H9 (cell line): Measurements from ENCODE around the gene ARPC2. TPM values are rescaled to one million over a fixed set of nuclear protein-coding genes. Genes with fewer than 3 reads are reported as not detected.

Source experiments
- DNase-seq: peaks from one replicate; pipeline ENCODE4 v3.0.0-alpha.2; 2017
- H2AFZ ChIP-seq: one replicate; pipeline ENCODE4 v1.6.1; 2013; ENCODE audit warnings: mild to moderate bottlenecking, low read length, control low read depth, moderate library complexity
- H2AK5ac ChIP-seq: 2 replicates; pipeline ENCODE4 v1.6.1; 2013; ENCODE audit warnings: low read length, control low read depth, mixed read lengths; ENCODE audit not compliant: insufficient read length
- H2BK120ac ChIP-seq: one replicate; pipeline ENCODE4 v1.6.1; 2013; ENCODE audit warnings: low read depth, mild to moderate bottlenecking, low read length, control low read depth, inconsistent platforms; ENCODE audit not compliant: poor library complexity, severe bottlenecking
- H2BK12ac ChIP-seq: 2 replicates; pipeline ENCODE4 v1.6.1; 2013; ENCODE audit warnings: low read length, control low read depth, mixed read lengths, low read depth; ENCODE audit not compliant: insufficient read length
- H2BK15ac ChIP-seq: 2 replicates; pipeline ENCODE4 v1.6.1; 2013; ENCODE audit warnings: low read depth, low read length, control low read depth
- H2BK20ac ChIP-seq: one replicate; pipeline ENCODE4 v1.6.1; 2013; ENCODE audit warnings: low read depth, mild to moderate bottlenecking, low read length, control low read depth, inconsistent platforms; ENCODE audit not compliant: poor library complexity, severe bottlenecking
- H2BK5ac ChIP-seq: 2 replicates; pipeline ENCODE4 v1.6.1; 2013; ENCODE audit warnings: low read length, control low read depth, mixed read lengths; ENCODE audit not compliant: insufficient read length
- H3K14ac ChIP-seq: 2 replicates; pipeline ENCODE4 v1.6.1; 2013; ENCODE audit warnings: low read length, control low read depth; ENCODE audit not compliant: insufficient read depth
- H3K18ac ChIP-seq: 2 replicates; pipeline ENCODE4 v1.6.1; 2013; ENCODE audit warnings: low read depth, mild to moderate bottlenecking, mixed read lengths, low read length, control low read depth; ENCODE audit not compliant: insufficient read length
- H3K23ac ChIP-seq: 2 replicates; pipeline ENCODE4 v1.6.1; 2013; ENCODE audit warnings: low read length, control low read depth, mixed read lengths, low read depth; ENCODE audit not compliant: insufficient read length
- H3K23me2 ChIP-seq: 2 replicates; pipeline ENCODE4 v1.6.1; 2013; ENCODE audit warnings: low read depth, mild to moderate bottlenecking, mixed read lengths, low read length, control low read depth; ENCODE audit not compliant: insufficient read length, poor library complexity, severe bottlenecking
- H3K27ac ChIP-seq: 2 replicates; pipeline ENCODE4 v1.5.1; 2013; ENCODE audit warnings: low read length, control low read depth, mixed read lengths, low read depth; ENCODE audit not compliant: insufficient read length
- H3K27me3 ChIP-seq: 2 replicates; pipeline ENCODE4 v1.6.1; 2013; ENCODE audit warnings: low read length, control low read depth, inconsistent platforms; ENCODE audit not compliant: insufficient read depth
- H3K4ac ChIP-seq: 2 replicates; pipeline ENCODE4 v1.6.1; 2013; ENCODE audit warnings: low read depth, mild to moderate bottlenecking, control low read depth, inconsistent platforms, low read length, moderate library complexity
- H3K4me1 ChIP-seq: 2 replicates; pipeline ENCODE4 v1.6.1; 2013; ENCODE audit warnings: low read length, control low read depth, inconsistent platforms; ENCODE audit not compliant: insufficient read depth
- H3K4me2 ChIP-seq: 2 replicates; pipeline ENCODE4 v1.6.1; 2013; ENCODE audit warnings: low read length, control low read depth, mixed read lengths; ENCODE audit not compliant: insufficient read length, insufficient read depth
- H3K56ac ChIP-seq: 2 replicates; pipeline ENCODE4 v1.6.1; 2013; ENCODE audit warnings: low read depth, mild to moderate bottlenecking, mixed read lengths, low read length, control low read depth; ENCODE audit not compliant: insufficient read length
- H3K79me1 ChIP-seq: 2 replicates; pipeline ENCODE4 v1.6.1; 2013; ENCODE audit warnings: low read depth, mild to moderate bottlenecking, moderate library complexity, low read length, control low read depth, inconsistent platforms; ENCODE audit not compliant: insufficient read depth, poor library complexity, severe bottlenecking
- H3K79me2 ChIP-seq: 2 replicates; pipeline ENCODE4 v1.6.1; 2013; ENCODE audit warnings: low read length, control low read depth, inconsistent platforms; ENCODE audit not compliant: insufficient read depth
- H3K9ac ChIP-seq: 2 replicates; pipeline ENCODE4 v1.6.1; 2013; ENCODE audit warnings: low read length, control low read depth, mixed read lengths; ENCODE audit not compliant: insufficient read length; ENCODE audit errors: extremely low read depth
- H3K9me3 ChIP-seq: one replicate; pipeline ENCODE4 v1.6.1; 2013; ENCODE audit warnings: low read depth, low read length, inconsistent platforms; ENCODE audit not compliant: control insufficient read depth
- H3T11ph ChIP-seq: one replicate; pipeline ENCODE4 v1.6.1; 2013; ENCODE audit warnings: mild to moderate bottlenecking, low read length, control low read depth, inconsistent platforms
- H4K20me1 ChIP-seq: one replicate; pipeline ENCODE4 v1.6.1; 2013; ENCODE audit not compliant: control insufficient read depth, insufficient read length, insufficient read depth
- H4K5ac ChIP-seq: 2 replicates; pipeline ENCODE4 v1.6.1; 2013; ENCODE audit warnings: low read depth, mild to moderate bottlenecking, mixed read lengths, low read length, control low read depth; ENCODE audit not compliant: insufficient read length
- H4K8ac ChIP-seq: replicated peaks from 2 replicates; pipeline ENCODE4 v1.6.1; 2013; ENCODE audit warnings: low read length, control low read depth, mixed read lengths, low read depth; ENCODE audit not compliant: insufficient read length
- H4K91ac ChIP-seq: 2 replicates; pipeline ENCODE4 v1.6.1; 2013; ENCODE audit warnings: low read depth, mild to moderate bottlenecking, moderate library complexity, mixed read lengths, low read length, control low read depth; ENCODE audit not compliant: insufficient read length
- H3K27ac Mint-ChIP-seq, 3 experiments: 2 replicates in 2 of 3; 3 replicates in 1 of 3; pipeline ENCODE4 v1.8.0; 2020 to 2021; ENCODE audit warnings: mixed read lengths in 3 of 3, mild to moderate bottlenecking in 1 of 3, moderate library complexity in 1 of 3
- H3K27me3 Mint-ChIP-seq: 2 replicates; pipeline ENCODE4 v1.8.0; 2021; ENCODE audit warnings: low read depth, mild to moderate bottlenecking, moderate library complexity, mixed read lengths
- H3K36me3 Mint-ChIP-seq, 3 experiments: 2 replicates in 2 of 3; 3 replicates in 1 of 3; pipeline ENCODE4 v1.8.0; 2020 to 2021; ENCODE audit warnings: low read depth in 3 of 3, mixed read lengths in 3 of 3; ENCODE audit not compliant: insufficient read depth in 1 of 3
- H3K4me1 Mint-ChIP-seq, 2 experiments: 2 replicates each; pipeline ENCODE4 v1.8.0; 2020; ENCODE audit warnings: mixed read lengths in 2 of 2
- H3K4me3 Mint-ChIP-seq, 2 experiments: 2 replicates in 1 of 2; 3 replicates in 1 of 2; pipeline ENCODE4 v1.8.0; 2020 to 2021; ENCODE audit warnings: mild to moderate bottlenecking in 2 of 2, mixed read lengths in 2 of 2, moderate library complexity in 1 of 2
- H3K9me3 Mint-ChIP-seq, 2 experiments: 2 replicates in 1 of 2; 3 replicates in 1 of 2; pipeline ENCODE4 v1.8.0; 2020; ENCODE audit warnings: mild to moderate bottlenecking in 2 of 2, mixed read lengths in 2 of 2, moderate library complexity in 1 of 2
- WGBS: extraction: QIAGEN DNeasy Blood & Tissue Kit; methylation state at CpG from one replicate; pipeline ENCODE4 v1.1.7; 2013; ENCODE audit warnings: missing lambda C conversion rate, low lambda C conversion rate, mixed read lengths; ENCODE audit not compliant: insufficient read length; ENCODE audit errors: extremely low coverage; 5-methylcytosine and 5-hydroxymethylcytosine counted together
- total RNA-seq: library from RNA; stranded (reverse); gene quantifications from 2 replicates; pipeline ENCODE4 v1.2.1, GENCODE V29; 2021
- TF ChIP-seq, protein P1 (sequence below): fragments of 200-600 bp; sonication (generic); conservative IDR thresholded peaks from 3 replicates; pipeline ENCODE4 v1.8.0; 2021; ENCODE audit warnings: antibody characterized with exemption, mild to moderate bottlenecking

ARPC2 gene
- total RNA-seq, 1 experiment from 2014 or later = 197 TPM

DNA sequence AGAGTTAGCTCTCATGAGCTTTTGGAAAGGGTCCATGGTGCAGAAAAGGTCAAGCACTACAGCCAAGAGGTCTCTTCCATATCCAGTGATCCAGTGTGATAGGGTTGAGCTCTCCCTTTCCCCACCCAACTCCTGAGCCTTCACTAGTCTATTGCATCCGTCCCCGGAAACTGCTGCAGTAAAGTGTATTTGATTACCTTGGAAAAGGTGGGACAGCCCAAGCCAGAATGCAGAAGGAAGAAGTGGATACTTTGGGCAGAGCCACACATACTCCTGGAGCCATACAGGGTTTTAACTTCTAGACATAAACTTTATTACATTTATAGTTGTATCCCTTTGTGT, 56.9 kb downstream of the ARPC2 start:
- whole genome bisulfite sequencing = no CpG with 5 or more reads among the region's 2 CpGs
- Histone ChIP-seq H2BK5ac (no peak overlapping the region), H2BK12ac (no peak overlapping the region), H4K5ac (no peak overlapping the region), H2BK20ac (no peak overlapping the region), H3K4me1 (no peaks in the 10 kb centered on the region), H3K23me2 (peaks cover 9% of the 10 kb centered on the region), H3K9me3 (no peaks in the 10 kb centered on the region), H3K79me1 (no peaks in the 10 kb centered on the region), H4K20me1 (no peaks in the 10 kb centered on the region), H2AK5ac (no peak overlapping the region), H3T11ph (no peak overlapping the region), H2AFZ (no peak overlapping the region), H3K4ac (no peak overlapping the region), H3K79me2 (no peaks in the 10 kb centered on the region), H2BK15ac (no peak overlapping the region), H4K91ac (no peak overlapping the region), H3K18ac (no peak overlapping the region), H3K27me3 (no peaks in the 10 kb centered on the region), H3K4me2 (no peak overlapping the region), H3K14ac (no peak overlapping the region), H2BK120ac (no peak overlapping the region), H3K27ac (no peak overlapping the region), H3K23ac (no peak overlapping the region), H4K8ac (no peak overlapping the region), H3K56ac (no peak overlapping the region), H3K9ac (no peak overlapping the region)
- Mint-ChIP-seq H3K36me3 (peaks cover 6 to 41% (median 34%) of the 10 kb centered on the region in 3 experiments), H3K27me3 (no peaks in the 10 kb centered on the region; the same call in 1 of the 2 replicates), H3K4me1 (peaks cover 18 to 21% of the 10 kb centered on the region in 2 experiments), H3K9me3 (no peaks in the 10 kb centered on the region), H3K27ac (no peak overlapping the region; a peak in 1 of 7 replicates), H3K4me3 (no peak overlapping the region; a peak in 1 of 5 replicates)
- no peak for DNase-seq
- TF ChIP-seq, protein P1, sequence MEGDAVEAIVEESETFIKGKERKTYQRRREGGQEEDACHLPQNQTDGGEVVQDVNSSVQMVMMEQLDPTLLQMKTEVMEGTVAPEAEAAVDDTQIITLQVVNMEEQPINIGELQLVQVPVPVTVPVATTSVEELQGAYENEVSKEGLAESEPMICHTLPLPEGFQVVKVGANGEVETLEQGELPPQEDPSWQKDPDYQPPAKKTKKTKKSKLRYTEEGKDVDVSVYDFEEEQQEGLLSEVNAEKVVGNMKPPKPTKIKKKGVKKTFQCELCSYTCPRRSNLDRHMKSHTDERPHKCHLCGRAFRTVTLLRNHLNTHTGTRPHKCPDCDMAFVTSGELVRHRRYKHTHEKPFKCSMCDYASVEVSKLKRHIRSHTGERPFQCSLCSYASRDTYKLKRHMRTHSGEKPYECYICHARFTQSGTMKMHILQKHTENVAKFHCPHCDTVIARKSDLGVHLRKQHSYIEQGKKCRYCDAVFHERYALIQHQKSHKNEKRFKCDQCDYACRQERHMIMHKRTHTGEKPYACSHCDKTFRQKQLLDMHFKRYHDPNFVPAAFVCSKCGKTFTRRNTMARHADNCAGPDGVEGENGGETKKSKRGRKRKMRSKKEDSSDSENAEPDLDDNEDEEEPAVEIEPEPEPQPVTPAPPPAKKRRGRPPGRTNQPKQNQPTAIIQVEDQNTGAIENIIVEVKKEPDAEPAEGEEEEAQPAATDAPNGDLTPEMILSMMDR = no peak
